Small intestine (tissue), 7 donors: ENCODE measurements around the gene SMPD2. TPM values are rescaled to one million over a fixed set of nuclear protein-coding genes. Genes with fewer than 3 reads are reported as not detected.

Experiments used
- DNase-seq, 2 donors: peaks; one replicate each; pipeline versions ENCODE4 v3.0.0 to v3.0.0-alpha.2; 2013
- FAIRE-seq: peaks from 2 replicates; lab custom pipeline; 2012; peaks lifted over from hg19 to GRCh38; lab: Jason Lieb, UNC
- H3K27ac ChIP-seq, 3 donors: one replicate each; pipeline ENCODE4 v1.5.1; 2013; ENCODE audit warnings: low read length in 2 of 3, mild to moderate bottlenecking in 2 of 3, control low read depth in 1 of 3, inconsistent platforms in 1 of 3, low read depth in 1 of 3, moderate library complexity in 1 of 3
- H3K27me3 ChIP-seq, 3 donors: one replicate each; pipeline ENCODE4 v1.6.1; 2013; ENCODE audit warnings: low read length in 3 of 3, inconsistent platforms in 1 of 3; ENCODE audit not compliant: control insufficient read depth in 3 of 3, insufficient read depth in 3 of 3
- H3K36me3 ChIP-seq, 3 donors: one replicate each; pipeline ENCODE4 v1.6.1; 2013; ENCODE audit warnings: low read length in 3 of 3, inconsistent platforms in 1 of 3, low read depth in 1 of 3, mild to moderate bottlenecking in 1 of 3, moderate library complexity in 1 of 3; ENCODE audit not compliant: control insufficient read depth in 3 of 3, insufficient read depth in 2 of 3
- H3K4me1 ChIP-seq, 3 donors: one replicate each; pipeline ENCODE4 v1.6.1; 2013; ENCODE audit warnings: low read length in 2 of 3, inconsistent platforms in 1 of 3, low read depth in 1 of 3, mild to moderate bottlenecking in 1 of 3, moderate library complexity in 1 of 3; ENCODE audit not compliant: control insufficient read depth in 3 of 3, insufficient read depth in 2 of 3
- H3K4me3 ChIP-seq, 3 donors: one replicate each; pipeline ENCODE4 v1.5.1; 2013; ENCODE audit warnings: low read length in 3 of 3, control low read depth in 1 of 3, inconsistent platforms in 1 of 3, low read depth in 1 of 3, mild to moderate bottlenecking in 1 of 3, moderate library complexity in 1 of 3
- H3K9me3 ChIP-seq, 2 donors: one replicate each; pipeline ENCODE4 v1.6.1; 2013; ENCODE audit warnings: low read depth in 1 of 2, low read length in 1 of 2; ENCODE audit not compliant: control insufficient read depth in 2 of 2, insufficient read depth in 1 of 2
- WGBS, 3 donors: extraction: QIAGEN DNeasy Blood & Tissue Kit; methylation state at CpG; one replicate each; pipeline ENCODE4 v1.1.7; 2013; 5-methylcytosine and 5-hydroxymethylcytosine counted together
- polyA plus RNA-seq, 4 donors: library from polyadenylated mRNA; stranded (reverse) in 3 of 4; unstranded in 1 of 4; fragments of 200-250 nt in 3 of 4; fragments of 120-200 nt in 1 of 4; gene quantifications; one replicate each; pipeline versions ENCODE4 v1.2.1 to v1.2.3, GENCODE V29; 2013
- donor health status: healthy with polysubstance abuse.
- donor health status: control.
- donor health status: control.
- donor health status: Bipolar disorder and iron deficiency.
- donor health status: healthy.

Gene SMPD2
- polyA plus RNA-seq, 4 donors: 14.3 to 19.5 (median 16.8) TPM

DNA sequence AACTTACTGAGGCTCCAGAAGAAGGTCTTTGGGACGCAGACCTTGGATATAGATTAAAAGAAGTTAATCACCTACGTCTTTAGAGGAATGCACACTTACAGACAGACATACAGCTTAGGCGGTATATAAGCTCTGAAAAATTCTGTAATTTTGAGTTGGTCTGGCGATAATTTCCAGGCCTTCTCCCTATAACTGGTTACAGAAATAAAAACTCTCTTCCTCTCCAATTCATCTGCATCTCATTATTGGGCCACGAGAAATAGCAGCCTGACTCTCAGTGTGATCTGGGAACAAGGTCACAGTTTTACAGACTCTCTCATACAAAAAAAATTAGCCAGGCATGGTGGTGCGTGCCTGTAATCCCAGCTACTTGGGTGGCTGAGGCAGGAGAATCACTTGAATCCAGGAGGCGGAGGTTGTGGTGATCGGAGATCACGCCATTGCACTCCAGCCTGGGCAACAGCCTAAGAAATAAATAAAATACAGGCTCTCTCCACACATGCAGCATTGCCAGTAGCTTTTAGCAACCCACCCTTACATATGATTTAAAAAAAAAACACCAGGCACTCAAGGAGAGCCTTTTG is 37.8 kb downstream of the SMPD2 start:
- no peak overlapping the region for H3K4me3 ChIP-seq
- H3K36me3 ChIP-seq: peaks cover 5 to 36% (median 11%) of the 10 kb centered on the region in 3 donors
- H3K27ac ChIP-seq: peak overlapping the region in 1 of 3 donors; percentile 46
- DNase-seq: no peak
- WGBS, 3 donors: 82 to 91% (median 88%) methylated on average over 9 of the region's 9 CpGs
- no peaks in the 10 kb centered on the region for H3K27me3 ChIP-seq
- H3K4me1 ChIP-seq: peaks cover 19 to 36% (median 24%) of the 10 kb centered on the region in 3 donors
- H3K9me3 ChIP-seq: no peaks in the 10 kb centered on the region
- FAIRE-seq: no peak

DNA sequence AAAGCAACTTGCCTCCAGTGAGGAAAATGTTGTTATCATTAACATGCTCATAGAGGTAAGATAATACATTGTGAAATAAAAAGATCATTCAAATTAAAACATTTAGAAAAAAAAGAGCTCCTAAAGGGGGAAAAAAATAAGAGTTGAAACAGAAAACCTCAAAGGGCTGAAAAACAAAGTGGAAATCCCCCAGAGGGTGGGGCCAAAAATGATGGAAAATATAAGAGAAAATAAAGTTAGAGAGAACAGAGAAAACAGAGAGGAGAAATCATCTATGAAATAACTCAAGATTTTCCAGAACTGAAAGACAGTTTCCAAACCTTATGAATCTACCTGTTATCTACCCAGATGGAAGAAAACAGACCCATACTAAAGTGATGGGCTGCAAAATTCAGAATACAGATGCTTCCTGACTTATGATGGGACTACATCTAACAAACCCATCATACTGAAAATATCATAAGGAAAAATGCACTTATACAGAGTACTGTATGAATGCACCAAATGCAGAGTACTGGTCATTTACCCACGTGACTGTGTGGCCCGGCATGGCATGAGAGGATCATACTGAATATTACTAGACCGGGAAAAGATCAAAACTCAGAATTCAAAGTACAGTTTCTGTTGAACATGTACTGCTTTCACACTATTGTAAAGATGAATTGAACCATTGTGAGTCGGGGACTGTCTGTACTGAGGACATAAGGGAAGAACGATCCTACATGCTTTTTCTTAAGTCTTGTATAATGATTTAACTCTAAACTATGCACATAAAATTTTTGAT is 38.5 kb downstream of the SMPD2 start:
- H3K4me1 ChIP-seq: peaks cover 19 to 40% (median 24%) of the 10 kb centered on the region in 3 donors
- no peaks in the 10 kb centered on the region for H3K9me3 ChIP-seq
- WGBS, 3 donors: 33 to 61% (median 35%) methylated on average over 5 of the region's 5 CpGs
- DNase-seq (peak in 1 of 2 donors; percentile 21), FAIRE-seq (no peak)
- no peaks in the 10 kb centered on the region for H3K27me3 ChIP-seq
- no peak overlapping the region for H3K4me3 ChIP-seq
- no peak overlapping the region for H3K27ac ChIP-seq
- H3K36me3 ChIP-seq: peaks cover 5 to 29% (median 11%) of the 10 kb centered on the region in 3 donors

DNA sequence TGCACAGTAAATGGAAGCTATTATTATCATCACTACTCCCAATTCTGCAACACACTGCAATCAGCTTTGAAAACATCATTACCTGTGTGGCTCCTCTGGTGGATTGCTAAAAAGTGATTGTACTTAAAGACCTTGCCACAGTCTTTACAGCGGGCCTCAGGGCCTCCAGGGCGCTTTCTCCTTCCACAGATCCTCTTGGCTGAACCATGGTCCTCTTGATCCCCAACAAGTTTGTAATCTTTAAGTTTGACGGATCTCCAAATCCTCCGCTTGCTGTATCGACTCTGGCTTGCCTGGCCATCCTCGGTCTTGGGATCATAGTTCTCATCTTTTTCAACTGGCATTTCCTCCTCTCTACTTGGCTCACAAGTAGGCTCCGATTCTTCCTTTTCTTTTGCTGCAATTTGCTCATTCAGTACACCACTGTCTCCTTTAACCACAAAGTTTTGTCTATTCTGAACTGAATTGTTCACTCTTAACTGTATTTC is 40.5 kb downstream of the SMPD2 start:
- H3K27me3 ChIP-seq: no peaks in the 10 kb centered on the region
- 85 to 90% (median 86%) methylated on average over 7 of the region's 7 CpGs for WGBS, 3 donors
- FAIRE-seq (no peak), DNase-seq (no peak)
- H3K27ac ChIP-seq: no peak overlapping the region
- no peaks in the 10 kb centered on the region for H3K9me3 ChIP-seq
- peaks cover 19 to 40% (median 24%) of the 10 kb centered on the region in 3 donors for H3K4me1 ChIP-seq
- H3K36me3 ChIP-seq: peaks cover 5 to 18% (median 9%) of the 10 kb centered on the region in 3 donors
- H3K4me3 ChIP-seq: no peak overlapping the region

DNA sequence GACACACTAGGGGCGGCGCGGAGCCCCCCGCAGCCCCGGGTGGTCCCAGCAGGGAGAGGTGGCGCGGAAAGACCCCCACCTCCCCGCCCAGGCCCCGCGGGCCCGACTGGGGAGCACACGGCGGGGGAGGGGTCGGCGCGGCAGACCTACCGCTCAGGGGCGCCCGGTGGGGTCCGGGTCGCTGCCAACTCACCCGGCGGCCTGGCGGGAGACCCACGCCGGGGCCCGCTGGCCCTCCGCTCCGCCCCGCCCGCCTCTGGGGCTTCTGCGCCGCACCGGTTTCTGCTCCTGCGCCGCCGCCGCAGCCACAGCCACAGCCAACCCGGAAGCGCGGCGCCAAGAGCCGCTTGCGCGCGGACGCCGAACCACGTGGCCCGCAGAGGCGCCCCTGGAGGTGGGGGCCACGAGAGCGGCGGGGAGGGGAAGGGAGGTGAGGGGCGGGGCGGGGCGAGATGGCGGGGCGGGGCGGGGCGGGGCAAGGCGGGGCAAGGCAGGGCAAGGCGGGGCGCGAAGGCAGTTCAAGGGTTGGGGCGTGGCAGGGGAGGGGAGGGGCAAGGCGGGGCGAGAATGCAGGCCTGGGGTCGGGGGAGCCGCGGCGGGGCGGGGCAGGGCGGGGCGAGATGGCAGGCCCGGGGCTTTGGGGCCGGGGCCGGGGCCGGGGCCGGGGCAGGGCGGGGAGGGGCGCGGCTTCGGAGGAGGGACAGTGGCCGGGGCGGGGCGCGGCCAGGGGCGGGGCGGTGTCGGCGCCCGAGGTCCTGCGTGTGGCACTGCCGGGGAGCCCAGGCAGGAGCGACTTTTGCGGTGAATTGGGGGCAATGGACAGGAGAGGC is 42.6 kb downstream of the SMPD2 start, which contains the start of gene ZBTB24:
Gene ZBTB24 (minus strand): TSS at position 315 of the 830 bp plus-strand sequence. CDS start 1,193 bp downstream, outside the sequence.
- Histone ChIP-seq H3K27me3 (no peaks in the 10 kb centered on the region), H3K36me3 (peaks cover 3 to 6% (median 4%) of the 10 kb centered on the region in 3 donors), H3K4me3 (peak within 1 kb of the TSS; percentile 71 to 96 (median 84)), H3K4me1 (peaks cover 13 to 33% (median 24%) of the 10 kb centered on the region in 3 donors), H3K9me3 (no peaks in the 10 kb centered on the region), H3K27ac (peak within 1 kb of the TSS; percentile 72 to 84 (median 73))
- DNase-seq (peak; percentile 91 to 94), FAIRE-seq (no peak)
- WGBS, 3 donors: 0 to 2% (median 1%) methylated on average over 34 to 93 of the region's 97 CpGs

DNA sequence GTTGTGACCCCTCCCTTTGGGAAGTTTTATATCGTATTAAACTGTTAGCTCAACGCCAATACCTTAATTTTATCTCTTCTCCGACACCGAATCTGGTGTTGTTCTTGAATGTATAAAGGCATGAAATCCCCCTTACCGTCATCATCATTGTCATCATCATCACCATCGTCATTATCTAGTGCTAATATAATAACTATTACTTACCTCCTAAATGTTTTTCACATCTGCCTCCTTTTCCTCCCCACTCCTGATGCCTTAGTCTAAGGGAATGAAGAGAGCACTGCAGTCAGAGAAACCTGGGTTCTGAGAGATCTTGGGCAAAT is 43.2 kb downstream of the SMPD2 start:
- whole genome bisulfite sequencing, 3 donors: 0 to 4% (median 0%) methylated on average over 6 of the region's 6 CpGs
- H3K27ac ChIP-seq: peak overlapping the region in 2 of 3 donors; percentile 51 to 61
- H3K9me3 ChIP-seq: no peaks in the 10 kb centered on the region
- peaks cover 13 to 27% (median 24%) of the 10 kb centered on the region in 3 donors for H3K4me1 ChIP-seq
- FAIRE-seq (no peak), DNase-seq (no peak)
- no peaks in the 10 kb centered on the region for H3K27me3 ChIP-seq
- peak overlapping the region; percentile 7 to 48 (median 29) for H3K4me3 ChIP-seq
- peaks cover 3 to 6% (median 4%) of the 10 kb centered on the region in 3 donors for H3K36me3 ChIP-seq

DNA sequence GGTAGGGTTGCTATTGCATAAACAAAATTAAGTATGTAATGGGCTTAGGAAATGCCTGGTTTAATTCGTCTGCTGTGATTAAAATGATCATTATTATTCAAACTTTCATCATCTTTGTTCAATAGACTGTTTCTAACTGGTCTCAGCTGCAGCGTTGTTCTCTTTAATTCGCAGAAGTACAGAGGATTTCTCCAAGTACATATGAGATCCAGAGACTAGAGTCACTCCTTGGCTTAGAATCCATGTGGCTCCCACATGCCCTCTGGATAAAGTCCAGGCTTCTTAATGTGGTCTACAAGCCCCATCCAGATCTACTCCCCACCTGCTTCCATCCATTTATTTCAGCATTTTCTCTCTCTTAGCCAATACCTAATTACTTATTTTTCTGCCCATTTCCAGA is 43.6 kb downstream of the SMPD2 start:
- H3K27me3 ChIP-seq: no peaks in the 10 kb centered on the region
- 53 to 67% (median 58%) methylated on average over 3 of the region's 3 CpGs for WGBS, 3 donors
- peaks cover 13 to 26% (median 24%) of the 10 kb centered on the region in 3 donors for H3K4me1 ChIP-seq
- no peaks in the 10 kb centered on the region for H3K9me3 ChIP-seq
- H3K27ac ChIP-seq: no peak overlapping the region
- peaks cover 3 to 6% (median 4%) of the 10 kb centered on the region in 3 donors for H3K36me3 ChIP-seq
- no peak overlapping the region for H3K4me3 ChIP-seq
- no peak for FAIRE-seq
- no peak for DNase-seq

DNA sequence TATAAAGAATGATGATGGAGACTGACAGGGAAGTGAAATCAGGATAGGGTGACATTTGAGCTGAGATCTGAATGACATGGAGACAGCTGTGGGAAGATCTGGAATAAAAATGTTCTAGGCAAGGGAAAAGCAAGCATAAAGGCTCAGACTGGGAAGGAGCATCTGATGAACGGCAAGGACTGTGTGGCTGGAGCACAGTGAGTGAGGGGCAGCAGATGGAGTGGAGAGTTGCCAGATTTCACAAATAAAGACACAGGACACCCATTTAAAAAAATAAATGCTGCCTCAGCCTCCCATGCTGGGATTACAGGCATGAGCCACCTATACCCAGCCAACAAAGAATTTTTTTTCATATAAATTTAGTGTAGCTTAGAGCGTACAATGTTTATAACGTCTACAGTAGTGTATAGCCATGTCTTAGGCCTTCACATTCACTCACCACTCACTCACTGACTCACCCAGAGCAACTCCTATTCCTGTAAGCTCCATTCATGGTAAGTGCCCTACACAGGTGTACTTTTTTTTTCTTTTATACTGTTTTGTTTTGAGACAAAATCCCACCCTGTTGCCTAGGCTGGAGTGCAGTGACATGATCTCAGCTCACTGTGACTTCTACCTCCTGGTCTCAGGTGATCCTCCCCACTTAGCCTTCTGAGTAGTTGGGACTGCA is 44.9 kb downstream of the SMPD2 start:
- DNase-seq: no peak
- no peaks in the 10 kb centered on the region for H3K27me3 ChIP-seq
- no peak overlapping the region for H3K4me3 ChIP-seq
- H3K4me1 ChIP-seq: peaks cover 9 to 21% (median 18%) of the 10 kb centered on the region in 3 donors
- WGBS, 3 donors: 80 to 88% (median 86%) methylated on average over 3 of the region's 3 CpGs
- no peaks in the 10 kb centered on the region for H3K9me3 ChIP-seq
- peak overlapping the region in 1 of 3 donors; percentile 6 for H3K27ac ChIP-seq
- H3K36me3 ChIP-seq: peaks cover 3 to 6% (median 4%) of the 10 kb centered on the region in 3 donors
- FAIRE-seq: no peak
